Measurements from ENCODE around the gene EGLN2. TPM values are rescaled to one million over a fixed set of nuclear protein-coding genes. Genes with fewer than 3 reads are reported as not detected.

The EGLN2 gene
- total and polyA plus RNA-seq, 9 of the 15 experiments (the other 6 are each of a cell fraction or from before 2014, with no cell fraction given), result 9.6 to 114 (median 71.0) TPM

DNA sequence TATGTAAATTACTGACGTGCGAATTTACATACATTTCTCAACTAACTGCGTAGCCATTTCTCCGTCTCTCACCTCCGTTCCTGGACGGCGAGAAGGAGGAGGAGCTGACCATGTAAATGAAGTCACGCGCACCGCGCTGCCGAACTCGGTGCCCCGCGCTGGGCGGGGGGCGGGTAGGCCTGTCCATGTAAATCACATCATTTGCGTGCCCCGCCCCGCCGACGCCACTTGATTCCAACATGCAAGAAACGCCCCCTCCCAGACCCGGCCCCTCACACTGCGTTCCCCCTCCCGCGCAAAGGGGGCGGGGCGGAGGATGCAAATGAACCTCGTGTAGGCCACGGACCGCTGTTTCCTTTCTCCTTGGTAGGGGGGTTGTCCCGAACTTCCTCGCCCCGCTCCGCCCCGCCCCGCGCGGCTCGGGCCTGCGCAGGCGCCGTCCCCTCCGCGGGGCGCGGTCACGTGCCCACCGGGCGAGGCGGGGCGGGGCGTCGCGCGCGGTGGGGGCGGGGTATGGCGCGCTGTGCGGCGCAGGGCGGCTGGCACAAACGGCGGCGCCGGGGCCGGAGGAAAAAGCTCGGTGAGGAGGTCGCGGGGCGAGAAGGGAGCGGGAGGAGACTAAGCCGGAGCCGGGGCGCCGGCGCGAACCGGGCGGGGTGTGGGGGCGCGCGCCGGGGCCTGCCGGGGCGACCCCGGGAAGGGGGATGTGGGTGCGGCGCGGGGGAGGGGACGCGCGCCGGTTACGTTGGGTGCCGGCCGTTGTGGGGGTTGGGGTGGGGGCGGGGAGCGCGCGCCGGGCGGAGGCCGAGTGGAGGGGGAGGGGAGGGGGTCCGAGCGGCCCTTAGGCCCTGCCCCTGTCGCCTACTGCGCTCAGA, at the start of gene EGLN2 (continued):
- TF ChIP-seq, protein P1, sequence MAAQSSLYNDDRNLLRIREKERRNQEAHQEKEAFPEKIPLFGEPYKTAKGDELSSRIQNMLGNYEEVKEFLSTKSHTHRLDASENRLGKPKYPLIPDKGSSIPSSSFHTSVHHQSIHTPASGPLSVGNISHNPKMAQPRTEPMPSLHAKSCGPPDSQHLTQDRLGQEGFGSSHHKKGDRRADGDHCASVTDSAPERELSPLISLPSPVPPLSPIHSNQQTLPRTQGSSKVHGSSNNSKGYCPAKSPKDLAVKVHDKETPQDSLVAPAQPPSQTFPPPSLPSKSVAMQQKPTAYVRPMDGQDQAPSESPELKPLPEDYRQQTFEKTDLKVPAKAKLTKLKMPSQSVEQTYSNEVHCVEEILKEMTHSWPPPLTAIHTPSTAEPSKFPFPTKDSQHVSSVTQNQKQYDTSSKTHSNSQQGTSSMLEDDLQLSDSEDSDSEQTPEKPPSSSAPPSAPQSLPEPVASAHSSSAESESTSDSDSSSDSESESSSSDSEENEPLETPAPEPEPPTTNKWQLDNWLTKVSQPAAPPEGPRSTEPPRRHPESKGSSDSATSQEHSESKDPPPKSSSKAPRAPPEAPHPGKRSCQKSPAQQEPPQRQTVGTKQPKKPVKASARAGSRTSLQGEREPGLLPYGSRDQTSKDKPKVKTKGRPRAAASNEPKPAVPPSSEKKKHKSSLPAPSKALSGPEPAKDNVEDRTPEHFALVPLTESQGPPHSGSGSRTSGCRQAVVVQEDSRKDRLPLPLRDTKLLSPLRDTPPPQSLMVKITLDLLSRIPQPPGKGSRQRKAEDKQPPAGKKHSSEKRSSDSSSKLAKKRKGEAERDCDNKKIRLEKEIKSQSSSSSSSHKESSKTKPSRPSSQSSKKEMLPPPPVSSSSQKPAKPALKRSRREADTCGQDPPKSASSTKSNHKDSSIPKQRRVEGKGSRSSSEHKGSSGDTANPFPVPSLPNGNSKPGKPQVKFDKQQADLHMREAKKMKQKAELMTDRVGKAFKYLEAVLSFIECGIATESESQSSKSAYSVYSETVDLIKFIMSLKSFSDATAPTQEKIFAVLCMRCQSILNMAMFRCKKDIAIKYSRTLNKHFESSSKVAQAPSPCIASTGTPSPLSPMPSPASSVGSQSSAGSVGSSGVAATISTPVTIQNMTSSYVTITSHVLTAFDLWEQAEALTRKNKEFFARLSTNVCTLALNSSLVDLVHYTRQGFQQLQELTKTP (IDR thresholded peaks at IDR 0.05; ENCODE audit: low read depth in 1 of 2, partially characterized antibody in 2 of 2), result peak in 1 of 2 experiments; percentile 10
- TF ChIP-seq JUND (IDR thresholded peaks at IDR 0.05; ENCODE audit: borderline replicate concordance, low read depth, low read length) (peak; percentile 35; the same call in 1 of the 2 replicates), JUND (tag; IDR thresholded peaks at IDR 0.05; ENCODE audit: borderline replicate concordance, low read depth, low read length) (peak; percentile 47; the same call in 1 of the 3 replicates), ZNF124 (CRISPR knock-in tag; IDR thresholded peaks at IDR 0.05) (no peak), BRD9 (IDR thresholded peaks at IDR 0.05; ENCODE audit: low read depth, partially characterized antibody) (peak; percentile 19), RBBP5 (IDR thresholded peaks at IDR 0.05; ENCODE audit: borderline replicate concordance, insufficient read depth, low read length, poor library complexity, severe bottlenecking) (no peak), RBFOX2 (IDR thresholded peaks at IDR 0.05; ENCODE audit: low read depth, low read length) (peak; percentile 67), TBP (optimal IDR thresholded peaks at IDR 0.05; ENCODE audit: low read depth, low read length) (peak; percentile 71), CBFA2T3 (IDR thresholded peaks at IDR 0.05) (no peak), SAFB2 (IDR thresholded peaks at IDR 0.05; ENCODE audit: borderline replicate concordance, low read depth, low read length, severe bottlenecking) (no peak), NFXL1 (CRISPR knock-in tag; IDR thresholded peaks at IDR 0.05) (no peak)
- TF ChIP-seq, protein P2, sequence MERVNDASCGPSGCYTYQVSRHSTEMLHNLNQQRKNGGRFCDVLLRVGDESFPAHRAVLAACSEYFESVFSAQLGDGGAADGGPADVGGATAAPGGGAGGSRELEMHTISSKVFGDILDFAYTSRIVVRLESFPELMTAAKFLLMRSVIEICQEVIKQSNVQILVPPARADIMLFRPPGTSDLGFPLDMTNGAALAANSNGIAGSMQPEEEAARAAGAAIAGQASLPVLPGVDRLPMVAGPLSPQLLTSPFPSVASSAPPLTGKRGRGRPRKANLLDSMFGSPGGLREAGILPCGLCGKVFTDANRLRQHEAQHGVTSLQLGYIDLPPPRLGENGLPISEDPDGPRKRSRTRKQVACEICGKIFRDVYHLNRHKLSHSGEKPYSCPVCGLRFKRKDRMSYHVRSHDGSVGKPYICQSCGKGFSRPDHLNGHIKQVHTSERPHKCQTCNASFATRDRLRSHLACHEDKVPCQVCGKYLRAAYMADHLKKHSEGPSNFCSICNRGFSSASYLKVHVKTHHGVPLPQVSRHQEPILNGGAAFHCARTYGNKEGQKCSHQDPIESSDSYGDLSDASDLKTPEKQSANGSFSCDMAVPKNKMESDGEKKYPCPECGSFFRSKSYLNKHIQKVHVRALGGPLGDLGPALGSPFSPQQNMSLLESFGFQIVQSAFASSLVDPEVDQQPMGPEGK (CRISPR knock-in tag; IDR thresholded peaks at IDR 0.05; ENCODE audit: borderline replicate concordance), result no peak
- TF ChIP-seq, protein P3, sequence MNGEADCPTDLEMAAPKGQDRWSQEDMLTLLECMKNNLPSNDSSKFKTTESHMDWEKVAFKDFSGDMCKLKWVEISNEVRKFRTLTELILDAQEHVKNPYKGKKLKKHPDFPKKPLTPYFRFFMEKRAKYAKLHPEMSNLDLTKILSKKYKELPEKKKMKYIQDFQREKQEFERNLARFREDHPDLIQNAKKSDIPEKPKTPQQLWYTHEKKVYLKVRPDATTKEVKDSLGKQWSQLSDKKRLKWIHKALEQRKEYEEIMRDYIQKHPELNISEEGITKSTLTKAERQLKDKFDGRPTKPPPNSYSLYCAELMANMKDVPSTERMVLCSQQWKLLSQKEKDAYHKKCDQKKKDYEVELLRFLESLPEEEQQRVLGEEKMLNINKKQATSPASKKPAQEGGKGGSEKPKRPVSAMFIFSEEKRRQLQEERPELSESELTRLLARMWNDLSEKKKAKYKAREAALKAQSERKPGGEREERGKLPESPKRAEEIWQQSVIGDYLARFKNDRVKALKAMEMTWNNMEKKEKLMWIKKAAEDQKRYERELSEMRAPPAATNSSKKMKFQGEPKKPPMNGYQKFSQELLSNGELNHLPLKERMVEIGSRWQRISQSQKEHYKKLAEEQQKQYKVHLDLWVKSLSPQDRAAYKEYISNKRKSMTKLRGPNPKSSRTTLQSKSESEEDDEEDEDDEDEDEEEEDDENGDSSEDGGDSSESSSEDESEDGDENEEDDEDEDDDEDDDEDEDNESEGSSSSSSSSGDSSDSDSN (IDR thresholded peaks at IDR 0.05; ENCODE audit: borderline replicate concordance in 1 of 2, low read depth in 2 of 2, low read length in 2 of 2), result no peak
- TF ChIP-seq, protein P4, sequence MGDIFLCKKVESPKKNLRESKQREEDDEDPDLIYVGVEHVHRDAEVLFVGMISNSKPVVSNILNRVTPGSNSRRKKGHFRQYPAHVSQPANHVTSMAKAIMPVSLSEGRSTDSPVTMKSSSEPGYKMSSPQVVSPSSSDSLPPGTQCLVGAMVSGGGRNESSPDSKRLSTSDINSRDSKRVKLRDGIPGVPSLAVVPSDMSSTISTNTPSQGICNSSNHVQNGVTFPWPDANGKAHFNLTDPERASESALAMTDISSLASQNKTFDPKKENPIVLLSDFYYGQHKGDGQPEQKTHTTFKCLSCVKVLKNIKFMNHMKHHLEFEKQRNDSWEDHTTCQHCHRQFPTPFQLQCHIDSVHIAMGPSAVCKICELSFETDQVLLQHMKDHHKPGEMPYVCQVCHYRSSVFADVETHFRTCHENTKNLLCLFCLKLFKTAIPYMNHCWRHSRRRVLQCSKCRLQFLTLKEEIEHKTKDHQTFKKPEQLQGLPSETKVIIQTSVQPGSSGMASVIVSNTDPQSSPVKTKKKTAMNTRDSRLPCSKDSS (IDR thresholded peaks at IDR 0.05; ENCODE audit: low read depth, partially characterized antibody), result no peak

Data from K562 (cell line).